ENCODE data around the gene CDH4.

CDH4 gene

GRCh38 chr20:61816606-61817460 is 564.8 kb downstream of the CDH4 start:
- DNase-seq (ENCODE audit: low read depth) = no peak
- TF ChIP-seq, protein P1, sequence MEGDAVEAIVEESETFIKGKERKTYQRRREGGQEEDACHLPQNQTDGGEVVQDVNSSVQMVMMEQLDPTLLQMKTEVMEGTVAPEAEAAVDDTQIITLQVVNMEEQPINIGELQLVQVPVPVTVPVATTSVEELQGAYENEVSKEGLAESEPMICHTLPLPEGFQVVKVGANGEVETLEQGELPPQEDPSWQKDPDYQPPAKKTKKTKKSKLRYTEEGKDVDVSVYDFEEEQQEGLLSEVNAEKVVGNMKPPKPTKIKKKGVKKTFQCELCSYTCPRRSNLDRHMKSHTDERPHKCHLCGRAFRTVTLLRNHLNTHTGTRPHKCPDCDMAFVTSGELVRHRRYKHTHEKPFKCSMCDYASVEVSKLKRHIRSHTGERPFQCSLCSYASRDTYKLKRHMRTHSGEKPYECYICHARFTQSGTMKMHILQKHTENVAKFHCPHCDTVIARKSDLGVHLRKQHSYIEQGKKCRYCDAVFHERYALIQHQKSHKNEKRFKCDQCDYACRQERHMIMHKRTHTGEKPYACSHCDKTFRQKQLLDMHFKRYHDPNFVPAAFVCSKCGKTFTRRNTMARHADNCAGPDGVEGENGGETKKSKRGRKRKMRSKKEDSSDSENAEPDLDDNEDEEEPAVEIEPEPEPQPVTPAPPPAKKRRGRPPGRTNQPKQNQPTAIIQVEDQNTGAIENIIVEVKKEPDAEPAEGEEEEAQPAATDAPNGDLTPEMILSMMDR (conservative IDR thresholded peaks at IDR 0.05; ENCODE audit: low read depth, low read length) = no peak
- H3K4me3 ChIP-seq (ENCODE audit: low read length) = no peak overlapping the region

DNA sequence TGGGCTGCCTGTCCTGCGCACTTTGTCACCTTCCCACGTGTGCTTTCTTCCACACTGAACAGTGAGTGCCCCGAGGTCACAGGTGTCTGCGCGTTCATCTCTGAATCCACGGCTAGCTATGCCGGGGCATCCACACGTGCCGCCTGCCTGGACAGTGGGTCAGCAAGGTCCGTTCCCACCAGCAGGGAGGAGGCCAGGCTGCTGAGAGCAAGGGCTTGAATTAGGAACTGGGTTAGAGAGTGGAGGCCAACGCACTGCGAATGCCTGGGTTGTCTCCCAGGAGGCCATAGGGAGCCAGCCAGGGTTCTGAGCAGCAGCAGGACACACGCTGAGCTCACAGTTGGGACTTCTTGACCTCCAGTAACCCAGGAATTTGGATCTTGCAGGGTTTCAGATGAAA is 565.5 kb downstream of the CDH4 start:
- no peak overlapping the region for H3K4me3 ChIP-seq (ENCODE audit: low read length)
- TF ChIP-seq, protein P1 (conservative IDR thresholded peaks at IDR 0.05; ENCODE audit: low read depth, low read length) = no peak
- no peak for DNase-seq (ENCODE audit: low read depth)

- no peak for DNase-seq (ENCODE audit: low read depth)
- H3K4me3 ChIP-seq (ENCODE audit: low read length) = no peak overlapping the region
- TF ChIP-seq, protein P1 (conservative IDR thresholded peaks at IDR 0.05; ENCODE audit: low read depth, low read length) = no peak
Observed at GRCh38 chr20:61818746-61819573, 566.9 kb downstream of the CDH4 start.

DNA sequence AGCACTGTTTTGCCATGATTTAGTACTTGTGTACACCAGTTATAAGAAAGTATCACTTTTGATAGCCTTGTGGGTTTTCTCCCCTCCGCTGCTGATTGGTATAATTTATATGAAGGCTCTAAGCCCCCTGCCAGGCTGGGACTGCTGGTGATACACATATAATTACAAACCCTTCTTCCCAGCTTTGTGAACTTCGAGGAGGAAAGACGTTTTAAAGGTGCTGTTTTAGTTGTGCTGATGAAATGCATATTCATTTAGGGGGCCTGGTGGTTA is 567.4 kb downstream of the CDH4 start:
- no peak overlapping the region for H3K4me3 ChIP-seq (ENCODE audit: low read length)
- no peak for DNase-seq (ENCODE audit: low read depth)
- TF ChIP-seq, protein P1 (conservative IDR thresholded peaks at IDR 0.05; ENCODE audit: low read depth, low read length) = no peak

GRCh38 chr20:61819921-61820825 is 568.1 kb downstream of the CDH4 start:
- H3K4me3 ChIP-seq (ENCODE audit: low read length) = no peak overlapping the region
- DNase-seq (ENCODE audit: low read depth) = no peak
- TF ChIP-seq, protein P1 (conservative IDR thresholded peaks at IDR 0.05; ENCODE audit: low read depth, low read length) = no peak

- TF ChIP-seq, protein P1 (conservative IDR thresholded peaks at IDR 0.05; ENCODE audit: low read depth, low read length) = no peak
- H3K4me3 ChIP-seq (ENCODE audit: low read length) = no peak overlapping the region
- no peak for DNase-seq (ENCODE audit: low read depth)
Observed at GRCh38 chr20:61821735-61822134, 569.7 kb downstream of the CDH4 start.
